GM19043 (cell line): Measurements from ENCODE around the gene RAD51B.

Experiments
- ATAC-seq: cut with Tn5 transposase; IDR thresholded peaks from one replicate; pipeline ENCODE4 v1.9.1; 2021; ENCODE audit warnings: low read depth; ENCODE audit not compliant: unreplicated experiment

Gene RAD51B

GRCh38 chr14:68521961-68522509 lies 702.5 kb downstream of the RAD51B start:
- ATAC-seq, result no peak

GRCh38 chr14:68522510-68523325 lies 703.1 kb downstream of the RAD51B start:
- ATAC-seq, result no peak

GRCh38 chr14:68523326-68523610 lies 703.7 kb downstream of the RAD51B start:
- ATAC-seq, result no peak

DNA sequence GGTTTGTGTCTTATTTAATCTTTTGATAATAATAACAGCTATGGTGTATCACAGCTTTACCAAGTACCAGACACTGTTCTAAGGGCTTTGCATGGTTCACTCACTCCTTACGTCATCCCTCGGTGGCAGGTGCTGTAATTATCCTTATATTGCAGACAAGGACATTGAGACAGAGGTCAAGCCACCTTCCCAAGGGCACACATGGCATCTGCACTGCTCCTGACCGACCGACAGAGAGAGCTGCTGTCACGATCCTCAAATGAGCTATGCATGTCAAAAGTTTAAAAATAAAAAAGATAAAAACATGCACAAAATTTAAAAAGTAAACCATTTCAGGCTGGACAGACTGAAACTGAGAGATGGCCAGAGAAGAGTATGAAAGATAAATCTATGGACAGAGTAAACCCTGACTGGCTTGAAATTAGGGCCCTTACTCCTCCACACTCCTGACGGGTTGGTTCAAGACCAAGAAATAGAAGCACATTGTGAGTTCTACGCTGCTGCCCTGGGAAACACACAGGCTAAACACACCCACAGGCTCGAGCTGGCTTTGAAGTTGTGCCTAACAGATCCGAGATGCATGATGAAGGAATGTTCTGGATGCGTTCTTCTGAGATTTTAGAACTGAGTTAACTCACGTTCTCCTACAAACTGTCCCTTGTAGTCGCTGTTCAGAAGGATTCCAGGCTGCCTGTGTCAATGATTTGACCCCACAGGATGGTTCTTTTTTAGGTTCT lies 704.6 kb downstream of the RAD51B start:
- no peak for ATAC-seq

- ATAC-seq, result no peak
These were observed 705.9 kb downstream of the RAD51B start for GRCh38 chr14:68525516-68525915.

- no peak for ATAC-seq
These were observed 707.0 kb downstream of the RAD51B start for GRCh38 chr14:68526512-68527091.

DNA sequence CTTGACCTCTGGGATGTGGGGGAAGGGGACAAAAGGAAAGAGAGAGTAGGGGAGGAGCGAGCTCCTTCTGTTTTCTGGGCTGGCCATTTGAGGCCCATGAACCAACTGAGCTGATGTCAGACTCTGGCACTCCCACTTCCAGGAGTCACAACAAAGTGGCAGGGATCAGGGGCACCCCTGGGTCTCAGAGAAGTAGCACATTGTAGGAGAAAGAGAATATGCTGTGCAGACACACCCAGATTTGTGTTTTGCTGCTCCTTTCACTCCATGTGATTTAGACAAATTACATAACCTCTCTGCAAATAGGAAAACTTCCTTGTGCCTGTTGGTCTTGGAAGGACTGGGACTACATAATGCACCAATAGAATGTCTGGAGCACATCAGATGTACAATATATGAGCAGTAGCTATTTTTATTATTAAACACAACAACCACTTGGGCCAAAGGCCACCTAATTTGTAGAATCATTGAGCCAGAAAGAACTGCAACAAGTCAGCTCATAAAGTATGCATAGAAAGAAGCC lies 707.8 kb downstream of the RAD51B start:
- no peak for ATAC-seq

GRCh38 chr14:68528040-68528687 lies 708.6 kb downstream of the RAD51B start:
- no peak for ATAC-seq

DNA sequence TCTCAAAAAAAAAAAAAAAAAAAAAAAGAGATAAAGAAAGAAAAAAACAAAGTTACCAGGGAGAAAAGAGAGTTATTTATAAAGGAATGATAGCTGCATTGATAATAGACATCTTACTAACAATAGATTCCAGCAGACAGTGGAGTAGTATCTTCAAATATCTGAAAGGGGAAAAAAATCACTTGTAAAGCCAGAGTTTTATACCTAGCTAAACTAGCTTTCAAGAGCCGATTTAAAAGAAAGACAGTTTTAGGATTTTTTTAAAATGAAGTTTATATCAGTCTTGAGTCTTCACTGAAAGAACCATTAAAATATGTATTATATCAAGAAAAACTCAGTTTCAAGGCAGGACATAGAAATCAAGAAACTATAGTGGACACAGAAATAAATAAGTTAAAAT lies 710.9 kb downstream of the RAD51B start:
- no peak for ATAC-seq

DNA sequence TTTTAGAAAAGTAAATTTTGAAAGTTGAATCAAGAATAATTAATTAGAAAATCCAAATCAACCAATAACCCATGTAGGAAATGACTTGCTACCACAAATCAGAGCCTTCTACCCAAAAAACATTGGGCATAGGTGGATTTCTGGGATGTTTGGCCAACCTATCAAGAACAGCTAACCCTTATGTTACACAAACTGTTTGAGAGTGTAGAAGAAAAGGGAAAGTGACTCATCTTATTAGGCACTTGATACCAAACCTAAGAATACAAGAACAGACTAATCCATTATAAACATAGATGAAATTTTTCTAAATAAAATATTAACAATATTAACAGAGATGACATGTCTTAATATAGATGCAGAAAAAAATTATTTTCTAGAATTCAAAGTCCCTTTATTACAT lies 712.9 kb downstream of the RAD51B start:
- ATAC-seq, result no peak

- ATAC-seq, result no peak
These were observed 714.7 kb downstream of the RAD51B start for GRCh38 chr14:68534276-68534675.

- ATAC-seq, result no peak
These were observed 715.9 kb downstream of the RAD51B start for GRCh38 chr14:68535404-68536017.

GRCh38 chr14:68536018-68536410 lies 716.4 kb downstream of the RAD51B start:
- ATAC-seq, result no peak

- no peak for ATAC-seq
These were observed 719.1 kb downstream of the RAD51B start for GRCh38 chr14:68538639-68539038.

GRCh38 chr14:68539241-68539737 lies 719.7 kb downstream of the RAD51B start:
- ATAC-seq, result no peak

- no peak for ATAC-seq
These were observed 720.2 kb downstream of the RAD51B start for GRCh38 chr14:68539789-68540188.

GRCh38 chr14:68541178-68541896 lies 721.8 kb downstream of the RAD51B start:
- no peak for ATAC-seq

- no peak for ATAC-seq
These were observed 722.8 kb downstream of the RAD51B start for GRCh38 chr14:68542346-68542745.

- no peak for ATAC-seq
These were observed 723.9 kb downstream of the RAD51B start for GRCh38 chr14:68543516-68543915.
